GM12878 (cell line): ENCODE results near the gene RSF1. TPM values are rescaled to one million over a fixed set of nuclear protein-coding genes. Genes with fewer than 3 reads are reported as not detected.

ENCODE experiments used
- ATAC-seq: fragments of 200-7000 bp; cut with Tn5 transposase; 3 replicates; pipeline ENCODE4 v1.9.1; 2020; ENCODE audit warnings: mild to moderate bottlenecking, moderate library complexity
- BruUV-seq: library from RNA; stranded (reverse); fragments of 400-500 nt; replicated peaks from 2 replicates; lab custom pipeline; 2021; lab: Mats Ljungman, UMichigan
- CTCF ChIA-PET: fragments of 300-600 bp; sonication (Branson Sonifier 250); formaldehyde crosslinking; extraction: SDS; loops from one replicate; lab custom pipeline; 2021; ENCODE audit warnings: inconsistent platforms; lab: Yijun Ruan, JAX
- POLR2A ChIA-PET: fragments of 350-600 bp; formaldehyde crosslinking; extraction: SDS; loops from one replicate; lab custom pipeline; 2021; ENCODE audit warnings: inconsistent platforms; lab: Charles Lee
- RAD21 ChIA-PET: fragments of 300-600 bp; sonication (Branson Sonifier 250); formaldehyde crosslinking; loops from one replicate; lab custom pipeline; 2023; ENCODE audit warnings: antibody characterized with exemption; ENCODE audit not compliant: unreplicated experiment; lab: Charles Lee
- SMC1A ChIA-PET: fragments of 300-600 bp; sonication (Branson Sonifier 250); formaldehyde crosslinking; loops from one replicate; lab custom pipeline; 2023; ENCODE audit not compliant: unreplicated experiment, uncharacterized antibody; lab: Charles Lee
- DNase-seq: peaks from one replicate; pipeline ENCODE4 v3.0.0-alpha.2; 2011; ENCODE audit warnings: low read depth, low spot score
- FAIRE-seq: peaks from 3 replicates; lab custom pipeline; 2011; peaks lifted over from hg19 to GRCh38; lab: Jason Lieb, UNC
- H2AFZ ChIP-seq: 2 replicates; pipeline ENCODE4 v1.6.0; 2011; ENCODE audit warnings: low read depth, low read length, control low read depth; ENCODE audit not compliant: control insufficient read depth
- H3K27ac ChIP-seq: 2 replicates; pipeline ENCODE4 v1.5.1; 2011; ENCODE audit warnings: control low read depth; ENCODE audit not compliant: control insufficient read depth, insufficient read depth
- H3K27me3 ChIP-seq, 2 experiments: replicated peaks in 1 of 2; 2 replicates each; pipeline versions ENCODE4 v1.6.0 to v1.6.1; 2011; ENCODE audit warnings: low read length in 1 of 2; ENCODE audit not compliant: control insufficient read depth in 2 of 2, insufficient read depth in 2 of 2
- H3K36me3 ChIP-seq, 2 experiments: 2 replicates each; pipeline ENCODE4 v1.5.1; 2011; ENCODE audit warnings: low read length in 1 of 2; ENCODE audit not compliant: control insufficient read depth in 2 of 2, insufficient read depth in 2 of 2
- H3K4me1 ChIP-seq: 2 replicates; pipeline ENCODE4 v1.6.1; 2011; ENCODE audit warnings: mild to moderate bottlenecking, low read length, moderate library complexity, mixed read lengths; ENCODE audit not compliant: control insufficient read depth, insufficient read depth
- H3K4me2 ChIP-seq: 2 replicates; pipeline ENCODE4 v1.6.0; 2011; ENCODE audit warnings: control low read depth; ENCODE audit not compliant: control insufficient read depth, insufficient read depth
- H3K4me3 ChIP-seq: fragments of 200-600 bp; sonication (generic); 2 replicates; pipeline ENCODE4 v1.5.1; 2016
- H3K79me2 ChIP-seq: 2 replicates; pipeline ENCODE4 v1.6.0; 2011; ENCODE audit warnings: low read length; ENCODE audit not compliant: control insufficient read depth, insufficient read depth
- H3K9ac ChIP-seq: 2 replicates; pipeline ENCODE4 v1.8.0; 2011; ENCODE audit warnings: low read length, control low read depth, mixed read lengths; ENCODE audit not compliant: control insufficient read depth, insufficient read depth
- H3K9me3 ChIP-seq: replicated peaks from 3 replicates; pipeline ENCODE4 v1.5.1; 2011; ENCODE audit warnings: mild to moderate bottlenecking, low read length; ENCODE audit not compliant: control insufficient read depth, insufficient read depth
- H4K20me1 ChIP-seq: 2 replicates; pipeline ENCODE4 v1.6.0; 2011; ENCODE audit not compliant: control insufficient read depth, insufficient read depth
- BRCA1 ChIP-seq: IDR thresholded peaks from 2 replicates; pipeline ENCODE4 v1.6.1; 2011; ENCODE audit warnings: low read depth, low read length, improper control_type of control experiment
- CUX1 ChIP-seq: IDR thresholded peaks from 2 replicates; pipeline ENCODE4 v1.6.1; 2012; ENCODE audit warnings: improper control_type of control experiment, low read depth, low read length; ENCODE audit not compliant: insufficient replicate concordance
- HDAC2 ChIP-seq: fragments of 200-600 bp; sonication (generic); IDR thresholded peaks from 2 replicates; pipeline ENCODE4 v1.6.1; 2017
- HDGF ChIP-seq: fragments of 450-650 bp; IDR thresholded peaks from 2 replicates; pipeline ENCODE4 v1.6.1; 2016; ENCODE audit warnings: antibody characterized with exemption
- NKRF ChIP-seq: fragments of 450-650 bp; conservative IDR thresholded peaks from 2 replicates; pipeline ENCODE4 v1.6.1; 2017; ENCODE audit warnings: mild to moderate bottlenecking, moderate library complexity
- NRF1 ChIP-seq: conservative IDR thresholded peaks from 2 replicates; pipeline ENCODE4 v1.6.1; 2011; ENCODE audit warnings: mild to moderate bottlenecking, low read depth, low read length, improper control_type of control experiment
- RAD51 ChIP-seq: fragments of 450-650 bp; IDR thresholded peaks from 2 replicates; pipeline ENCODE4 v1.6.1; 2016; ENCODE audit warnings: moderate library complexity, mild to moderate bottlenecking, inconsistent platforms
- RB1 ChIP-seq: fragments of 450-650 bp; formaldehyde crosslinking; IDR thresholded peaks from 2 replicates; pipeline ENCODE4 v1.6.1; 2017; ENCODE audit warnings: mild to moderate bottlenecking, borderline replicate concordance
- REST ChIP-seq: IDR thresholded peaks from 2 replicates; pipeline ENCODE4 v1.6.1; 2012; ENCODE audit warnings: mild to moderate bottlenecking, low read depth, low read length
- ZBTB33 ChIP-seq: fragments of 450-650 bp; IDR thresholded peaks from 2 replicates; pipeline ENCODE4 v1.6.1; 2017; ENCODE audit warnings: mild to moderate bottlenecking
- ZSCAN29 ChIP-seq: fragments of 450-650 bp; IDR thresholded peaks from 2 replicates; pipeline ENCODE4 v1.6.1; 2017; ENCODE audit warnings: mild to moderate bottlenecking, moderate library complexity
- WGBS: methylation state at CpG from one replicate; pipeline ENCODE4 v1.1.6; 2016; ENCODE audit warnings: low lambda C conversion rate; ENCODE audit not compliant: insufficient replicate concordance, insufficient coverage; ENCODE audit errors: missing lambda C conversion rate; 5-methylcytosine and 5-hydroxymethylcytosine counted together
- in situ Hi-C: fragments of 300-500 bp; cut with MboI; formaldehyde crosslinking; loops from 9 replicates; pipeline ENCODE4 v1.14.3; 2018; ENCODE audit warnings: mixed read lengths
- intact Hi-C: fragments of 100-400 bp; cut with micrococcal nuclease; formaldehyde crosslinking; loops from one replicate; pipeline ENCODE4 v1.14.2; 2022; ENCODE audit not compliant: unreplicated experiment
- polyA plus RNA-seq, 11 experiments: library from polyadenylated mRNA; depleted of rRNA in 4 of 11; unstranded in 6 of 11; stranded (reverse) in 5 of 11; fragments of >200 nt; fragmentation: Nextera tagmentation in 4 of 11; fragmentation: Illumina TruSeq in 1 of 11; extraction: Ambion mirVana in 4 of 11; extraction: Trizol in 1 of 11; gene quantifications; 1 replicate in 1 of 11; 2 replicates in 10 of 11; pipeline versions ENCODE4 v1.2.1 to v1.2.3, GENCODE V29; 2011 to 2016; ENCODE audit warnings: inconsistent platforms in 2 of 11, missing spikeins in 2 of 11, low read depth in 1 of 11
- total RNA-seq, 4 experiments: library from RNA; depleted of rRNA in 3 of 4; stranded (reverse); fragments of >200 nt in 3 of 4; fragmentation: Illumina TruSeq in 1 of 4; extraction: Trizol in 1 of 4; gene quantifications; 2 replicates each; pipeline versions ENCODE4 v1.2.1 to v1.2.3, GENCODE V29; 2013 to 2021

Gene RSF1
- total and polyA plus RNA-seq, 10 of the 15 experiments (the other 5 are each of a cell fraction or from before 2014, with no cell fraction given), result 9.0 to 45.3 (median 30.0) TPM

- no peak for TF ChIP-seq ZBTB33
- TF ChIP-seq NRF1, result no peak
- TF ChIP-seq ZSCAN29, result no peak
- TF ChIP-seq BRCA1, result no peak
- no peak for TF ChIP-seq REST
- TF ChIP-seq RB1, result no peak
Observed at GRCh38 chr11:77732143-77732542, 88.4 kb downstream of the RSF1 start (continued).

- in situ Hi-C loops (no loop called here), intact Hi-C loops (no loop called here)
- Histone ChIP-seq H3K4me1 (peaks cover 8% of the 10 kb centered on the region), H4K20me1 (no peaks in the 10 kb centered on the region), H3K4me3 (no peak overlapping the region), H3K9ac (no peak overlapping the region), H2AFZ (no peak overlapping the region), H3K4me2 (no peak overlapping the region), H3K27me3 (no peaks in the 10 kb centered on the region), H3K79me2 (no peaks in the 10 kb centered on the region; the same call in 1 of the 2 replicates), H3K9me3 (peaks cover 16% of the 10 kb centered on the region; the same call in 2 of the 3 replicates), H3K27ac (no peak overlapping the region), H3K36me3 (peaks cover 0 to 7% of the 10 kb centered on the region in 2 experiments; a peak in 3 of 4 replicates)
- RAD21 ChIA-PET, result no interaction called here
- BruUV-seq, result no TSS peak
- POLR2A ChIA-PET, result no interaction called here
- 99% methylated on average over 3 of the region's 3 CpGs for WGBS
- SMC1A ChIA-PET, result no interaction called here
- DNase-seq, result no peak
- no peak for ATAC-seq
- no peak for FAIRE-seq
- CTCF ChIA-PET, result no interaction called here
- TF ChIP-seq RAD51 (no peak), HDGF (no peak), HDAC2 (no peak), CUX1 (no peak), NKRF (no peak)
Observed at GRCh38 chr11:77730789-77731188, 89.7 kb downstream of the RSF1 start.
